HUDEP-2 (cell line): ENCODE data around the gene GPR68.

Experiments
- DNase-seq, 76 experiments: peaks; one replicate each; lab custom pipeline; 2025; ENCODE audit not compliant: unreplicated experiment in 76 of 76; lab: John Stamatoyannopoulos, UW

The GPR68 gene

DNA sequence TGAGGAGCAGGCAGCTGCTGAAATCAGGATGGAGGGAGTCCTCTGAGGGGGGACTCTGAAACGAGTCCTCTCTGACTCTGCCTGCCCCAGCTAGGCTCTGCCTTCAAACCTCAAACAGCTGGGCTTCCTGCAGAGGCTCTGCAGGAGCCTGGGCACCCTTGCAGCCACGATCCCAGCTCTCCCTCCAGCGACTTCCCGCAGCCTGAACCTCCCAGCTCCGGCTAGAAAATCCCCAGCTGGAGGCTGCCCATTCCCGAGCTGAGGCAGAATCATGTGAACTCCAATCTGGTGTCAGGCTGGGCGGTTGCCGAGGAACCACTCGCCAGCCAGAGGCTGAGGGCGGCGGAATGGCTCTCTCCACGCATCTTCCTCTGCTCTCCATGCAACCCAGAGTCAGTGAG lies at the start of gene GPR68:
Gene GPR68, minus strand, starts transcription at position 204 of the 401 bp plus-strand sequence. CDS start 9,654 bp downstream, outside the sequence.
- no peak for DNase-seq

GRCh38 chr14:91294153-91294552 lies 49.6 kb upstream of the GPR68 start:
- DNase-seq, result no peak

GRCh38 chr14:91293281-91293680 lies 48.8 kb upstream of the GPR68 start:
- no peak for DNase-seq

DNA sequence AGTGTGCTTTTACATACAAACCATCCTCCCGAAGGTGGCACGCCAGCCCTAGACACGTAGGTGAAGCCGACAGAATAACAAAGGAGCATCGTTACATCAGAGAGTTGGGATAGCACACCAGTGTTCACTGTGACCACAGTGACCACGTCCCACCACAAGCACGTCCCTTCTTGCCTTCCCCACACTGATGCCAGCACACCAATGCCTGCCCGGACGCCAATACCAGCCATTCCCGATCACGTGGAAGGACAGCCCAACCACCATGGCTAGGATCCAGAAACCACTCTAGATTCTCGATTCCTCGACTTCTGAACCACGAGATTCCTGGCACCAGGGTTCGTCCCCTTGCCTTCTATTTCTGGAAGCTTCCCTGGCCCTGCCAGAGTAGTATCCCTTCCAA lies 48.0 kb upstream of the GPR68 start:
- DNase-seq, result no peak

- no peak for DNase-seq
Measured at GRCh38 chr14:91291786-91292405, 47.4 kb upstream of the GPR68 start.

- DNase-seq, result no peak
Measured at GRCh38 chr14:91290986-91291385, 46.5 kb upstream of the GPR68 start.

DNA sequence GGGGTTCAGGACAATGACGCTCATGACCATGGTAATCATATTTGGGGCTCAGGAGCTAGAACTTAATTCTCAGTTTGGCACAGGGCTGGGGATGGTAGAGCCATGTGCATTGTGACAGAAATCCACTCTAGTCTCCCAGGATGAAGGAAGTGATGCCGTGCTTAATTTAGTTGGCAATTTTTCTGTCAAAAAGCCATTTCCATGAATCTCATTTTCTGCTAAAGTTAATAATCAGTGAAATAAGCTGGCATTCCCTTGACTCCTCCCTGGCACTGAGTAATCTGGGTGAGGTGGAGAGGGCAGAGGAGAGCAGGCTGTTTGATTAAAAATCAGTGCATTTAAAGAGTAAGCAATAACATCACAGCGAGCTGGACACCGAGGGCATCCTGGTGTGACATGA lies 45.0 kb upstream of the GPR68 start:
- DNase-seq, result no peak

- DNase-seq, result peak in 1 of 76 experiments; percentile 5
Measured at GRCh38 chr14:91288876-91289275, 44.4 kb upstream of the GPR68 start.

GRCh38 chr14:91286530-91286937 lies 42.0 kb upstream of the GPR68 start:
- DNase-seq, result peak in 67 of 76 experiments; percentile 5 to 76 (median 52)

GRCh38 chr14:91284791-91285548 lies 40.5 kb upstream of the GPR68 start:
- no peak for DNase-seq

- DNase-seq, result no peak
Measured at GRCh38 chr14:91284146-91284790, 39.8 kb upstream of the GPR68 start.

DNA sequence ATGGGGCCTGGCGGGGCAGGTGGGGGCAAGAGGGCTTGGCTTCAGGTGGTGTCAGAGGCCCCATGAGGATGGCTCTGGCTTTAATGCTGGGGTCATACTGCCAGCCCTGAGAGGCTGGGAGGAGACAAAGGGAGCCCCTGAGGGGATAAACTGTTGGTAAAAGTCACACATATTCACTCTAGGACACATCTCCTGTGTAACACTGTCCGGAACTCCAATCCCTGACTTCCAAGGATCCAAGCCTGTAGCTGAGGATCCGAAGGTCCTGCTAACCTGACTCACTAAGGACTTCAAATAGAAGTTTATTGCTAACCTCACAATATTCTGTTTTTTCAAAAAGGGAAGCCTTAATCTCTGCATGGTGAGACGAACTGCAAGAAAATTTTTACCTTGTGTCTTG lies 39.2 kb upstream of the GPR68 start:
- DNase-seq, result no peak

DNA sequence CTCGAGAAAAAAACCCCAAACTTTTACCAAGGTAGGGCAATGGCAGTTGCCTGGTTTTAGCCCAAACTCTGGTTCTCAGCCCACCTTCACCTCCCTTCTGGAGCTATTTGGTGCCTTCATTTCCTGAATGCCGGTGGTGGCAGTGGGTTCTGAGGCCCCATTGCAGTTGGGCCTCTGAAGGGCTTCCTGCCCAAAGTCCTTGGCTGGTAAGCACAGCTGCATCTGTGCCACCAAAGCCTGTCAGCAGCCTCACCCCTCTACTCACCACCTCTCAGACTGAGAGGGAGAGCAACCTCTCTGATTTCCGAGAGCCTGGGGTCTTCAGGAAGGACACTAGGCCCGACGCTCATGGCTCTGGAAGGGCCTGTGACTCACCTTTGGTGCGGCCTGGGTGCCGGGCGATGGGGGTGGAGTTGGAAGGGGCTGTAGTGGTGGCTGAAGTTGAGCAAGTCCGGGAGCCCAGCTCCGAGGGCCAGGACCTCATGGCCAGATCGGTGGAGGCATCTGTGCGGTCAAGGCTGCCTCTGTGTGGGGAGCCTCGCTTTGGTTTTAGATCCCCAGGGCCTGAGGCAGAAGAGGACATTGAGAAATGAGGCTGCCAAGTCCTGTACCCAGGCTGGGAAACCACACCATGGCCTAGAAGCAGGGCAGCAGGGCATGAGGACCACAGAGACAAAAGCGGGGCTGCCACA lies 38.6 kb upstream of the GPR68 start:
- no peak for DNase-seq

DNA sequence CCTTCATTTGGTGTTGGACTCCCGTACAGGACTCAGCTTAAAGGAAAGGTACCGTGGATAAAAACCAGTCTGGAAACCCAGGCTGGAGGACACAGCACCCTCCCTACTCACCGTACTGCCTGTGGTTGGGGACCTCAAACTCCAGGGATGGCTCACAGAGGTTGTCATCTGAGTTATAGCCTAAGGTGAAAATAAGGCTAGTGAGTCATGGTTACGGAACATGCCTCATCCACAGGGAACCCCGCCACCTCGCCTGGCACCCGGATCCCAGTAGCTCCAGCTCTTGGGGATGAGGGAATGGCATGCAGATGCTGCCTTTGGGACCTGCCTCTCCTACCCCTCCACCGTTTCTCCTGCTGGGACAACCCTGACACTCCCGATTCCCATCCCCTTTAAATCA lies 36.8 kb upstream of the GPR68 start:
- no peak for DNase-seq

- no peak for DNase-seq
Measured at GRCh38 chr14:91280129-91280528, 35.6 kb upstream of the GPR68 start.

GRCh38 chr14:91279354-91279753 lies 34.9 kb upstream of the GPR68 start:
- DNase-seq, result no peak

- DNase-seq, result no peak
Measured at GRCh38 chr14:91278383-91278715, 33.8 kb upstream of the GPR68 start.

- DNase-seq, result no peak
Measured at GRCh38 chr14:91277546-91278382, 33.3 kb upstream of the GPR68 start.

DNA sequence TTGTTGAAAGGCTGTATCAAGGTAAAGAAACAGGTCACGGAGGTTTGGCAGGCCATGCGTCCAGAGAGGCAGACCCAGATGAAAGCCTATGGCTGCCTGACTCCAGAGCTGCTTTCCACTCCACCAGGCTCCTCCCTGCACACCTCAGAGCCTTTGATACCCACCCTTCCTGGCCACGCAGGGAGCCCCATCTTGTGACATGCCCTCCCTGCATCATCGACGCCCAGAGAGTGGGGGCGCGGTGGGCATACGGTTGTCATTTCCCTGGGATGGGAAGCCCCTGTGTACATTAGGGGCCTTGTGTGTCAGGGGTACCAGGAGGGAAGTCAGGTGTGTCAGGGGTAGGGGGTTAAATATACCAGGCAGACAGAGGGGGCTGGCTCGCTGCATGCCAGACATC lies 30.3 kb upstream of the GPR68 start:
- DNase-seq, result no peak

- no peak for DNase-seq
Measured at GRCh38 chr14:91273885-91274273, 29.4 kb upstream of the GPR68 start.
